Fibroblast of skin of right quadriceps (primary cell): ENCODE data around the gene LZTR1.
A peak's percentile ranks its signal among the peaks of the same experiment; 100 is the strongest.

Experiments
- DNase-seq: peaks from one replicate; pipeline ENCODE4 v3.0.0-alpha.2; 2013

LZTR1 gene

GRCh38 chr22:20951151-20951931 lies 30.8 kb upstream of the LZTR1 start:
- DNase-seq, result no peak

- no peak for DNase-seq
Observed at GRCh38 chr22:20951932-20952380, 30.1 kb upstream of the LZTR1 start.

GRCh38 chr22:20952544-20953341 lies 29.4 kb upstream of the LZTR1 start:
- DNase-seq, result no peak

- no peak for DNase-seq
Observed at GRCh38 chr22:20953342-20953608, 28.8 kb upstream of the LZTR1 start.

GRCh38 chr22:20953668-20954500 lies 28.2 kb upstream of the LZTR1 start:
- DNase-seq, result peak; percentile 37

GRCh38 chr22:20955548-20955947 lies 26.5 kb upstream of the LZTR1 start:
- DNase-seq, result no peak

GRCh38 chr22:20956258-20957101 lies 25.6 kb upstream of the LZTR1 start:
- DNase-seq, result peak; percentile 35

- no peak for DNase-seq
Observed at GRCh38 chr22:20957102-20957682, 24.9 kb upstream of the LZTR1 start.

- no peak for DNase-seq
Observed at GRCh38 chr22:20957683-20958431, 24.2 kb upstream of the LZTR1 start.

- DNase-seq, result no peak
Observed at GRCh38 chr22:20959578-20960461, 22.3 kb upstream of the LZTR1 start.

- no peak for DNase-seq
Observed at GRCh38 chr22:20960609-20961008, 21.5 kb upstream of the LZTR1 start.

GRCh38 chr22:20962491-20962945 lies 19.6 kb upstream of the LZTR1 start:
- no peak for DNase-seq

- DNase-seq, result no peak
Observed at GRCh38 chr22:20963201-20964052, 18.7 kb upstream of the LZTR1 start.

- no peak for DNase-seq
Observed at GRCh38 chr22:20964090-20964798, 17.9 kb upstream of the LZTR1 start.

- no peak for DNase-seq
Observed at GRCh38 chr22:20964799-20965103, 17.3 kb upstream of the LZTR1 start.

GRCh38 chr22:20965104-20965887 lies 16.8 kb upstream of the LZTR1 start:
- no peak for DNase-seq

- DNase-seq, result no peak
Observed at GRCh38 chr22:20965888-20966855, 15.9 kb upstream of the LZTR1 start.
